Eye (tissue), 1 donor: Measurements from ENCODE around the gene NKAIN2.

Source experiments
- DNase-seq: peaks from one replicate; pipeline ENCODE4 v3.0.0-alpha.2; 2015

Gene NKAIN2

GRCh38 chr6:124792386-124792785, 988.7 kb downstream of the NKAIN2 start:
- DNase-seq, result no peak

GRCh38 chr6:124793398-124793797, 989.7 kb downstream of the NKAIN2 start:
- DNase-seq, result no peak

GRCh38 chr6:124795643-124796463, 992.2 kb downstream of the NKAIN2 start:
- peak; percentile 83 for DNase-seq

- peak; percentile 19 for DNase-seq
Measured at GRCh38 chr6:124796464-124796970, 992.9 kb downstream of the NKAIN2 start.

GRCh38 chr6:124797224-124797623, 993.6 kb downstream of the NKAIN2 start:
- no peak for DNase-seq

GRCh38 chr6:124798942-124799496, 995.4 kb downstream of the NKAIN2 start:
- DNase-seq, result no peak

- no peak for DNase-seq
Measured at GRCh38 chr6:124799638-124800037, 996.0 kb downstream of the NKAIN2 start.

- no peak for DNase-seq
Measured at GRCh38 chr6:124800222-124800621, 996.6 kb downstream of the NKAIN2 start.

GRCh38 chr6:124812067-124812466, 1008.4 kb downstream of the NKAIN2 start:
- no peak for DNase-seq

- DNase-seq, result no peak
Measured at GRCh38 chr6:124819346-124819745, 1015.7 kb downstream of the NKAIN2 start.

- DNase-seq, result no peak
Measured at GRCh38 chr6:124822204-124822613, 1018.5 kb downstream of the NKAIN2 start.

GRCh38 chr6:124822721-124823120, 1019.1 kb downstream of the NKAIN2 start:
- no peak for DNase-seq

- DNase-seq, result no peak
Measured at GRCh38 chr6:124823240-124824111, 1019.8 kb downstream of the NKAIN2 start.

- DNase-seq, result peak; percentile 13
Measured at GRCh38 chr6:124825564-124825963, 1021.9 kb downstream of the NKAIN2 start.

GRCh38 chr6:124829822-124830221, 1026.2 kb downstream of the NKAIN2 start:
- DNase-seq, result no peak

- no peak for DNase-seq
Measured at GRCh38 chr6:124830506-124830905, 1026.8 kb downstream of the NKAIN2 start.

- DNase-seq, result no peak
Measured at GRCh38 chr6:124854338-124854922, 1050.8 kb downstream of the NKAIN2 start.

- no peak for DNase-seq
Measured at GRCh38 chr6:124857746-124858145, 1054.1 kb downstream of the NKAIN2 start.

GRCh38 chr6:124858564-124858963, 1054.9 kb downstream of the NKAIN2 start:
- DNase-seq, result no peak

GRCh38 chr6:124859366-124859765, 1055.7 kb downstream of the NKAIN2 start:
- no peak for DNase-seq

GRCh38 chr6:124866040-124866439, 1062.4 kb downstream of the NKAIN2 start:
- DNase-seq, result no peak

GRCh38 chr6:124867121-124867520, 1063.5 kb downstream of the NKAIN2 start:
- no peak for DNase-seq

- DNase-seq, result no peak
Measured at GRCh38 chr6:124868481-124868880, 1064.8 kb downstream of the NKAIN2 start.
